A673 (cell line): Measurements from ENCODE around the gene AGER.

Experiments used
- EZH2 ChIP-seq: fragments of 200-600 bp; sonication (generic); IDR thresholded peaks from 2 replicates; pipeline ENCODE4 v1.6.1; 2017; ENCODE audit warnings: borderline replicate concordance, low read depth, mild to moderate bottlenecking, mixed read lengths, antibody characterized with exemption, low read length; ENCODE audit not compliant: poor library complexity, severe bottlenecking
- TF ChIP-seq, protein P1 (sequence below): fragments of 300-800, 200-600 bp; sonication (generic); conservative IDR thresholded peaks from 2 replicates; pipeline ENCODE4 v1.5.1; 2017; ENCODE audit warnings: low read depth, mild to moderate bottlenecking, antibody characterized with exemption, low read length, moderate library complexity, mixed read lengths

DNA sequence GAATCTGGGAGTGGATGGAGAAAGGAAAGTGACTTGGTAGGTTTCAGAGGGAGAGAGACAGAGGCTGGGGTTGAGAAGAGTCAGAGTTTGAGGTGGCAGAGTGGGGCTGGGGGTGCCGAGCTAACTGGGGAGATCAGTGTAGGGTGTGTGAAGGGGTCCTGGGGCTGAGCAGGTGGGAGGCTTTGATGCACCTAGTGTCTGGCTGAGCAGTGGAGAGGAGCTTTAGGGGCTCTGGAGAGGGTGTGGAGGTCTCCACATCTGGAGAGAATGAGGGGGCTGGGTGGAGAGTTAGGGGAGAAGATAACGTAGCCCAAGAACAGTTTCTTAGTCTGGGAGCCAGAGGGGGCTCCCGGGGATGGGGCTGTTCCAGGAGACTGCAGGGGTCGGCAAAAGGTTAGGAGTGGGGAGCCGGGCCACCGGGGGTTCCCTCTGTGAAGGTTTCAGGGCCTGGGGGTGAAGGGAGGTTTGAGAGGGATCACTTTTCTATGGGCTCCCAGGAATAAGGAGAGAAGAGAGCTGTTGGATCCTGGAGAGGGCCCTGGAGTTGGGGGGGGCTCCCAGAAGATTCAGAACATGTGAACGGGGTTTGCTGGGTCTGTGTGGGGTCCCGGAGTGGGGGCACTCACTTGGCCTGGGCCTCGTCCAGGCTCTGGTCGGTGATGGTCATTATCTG is 5.2 kb upstream of the AGER start:
- TF ChIP-seq, protein P1, sequence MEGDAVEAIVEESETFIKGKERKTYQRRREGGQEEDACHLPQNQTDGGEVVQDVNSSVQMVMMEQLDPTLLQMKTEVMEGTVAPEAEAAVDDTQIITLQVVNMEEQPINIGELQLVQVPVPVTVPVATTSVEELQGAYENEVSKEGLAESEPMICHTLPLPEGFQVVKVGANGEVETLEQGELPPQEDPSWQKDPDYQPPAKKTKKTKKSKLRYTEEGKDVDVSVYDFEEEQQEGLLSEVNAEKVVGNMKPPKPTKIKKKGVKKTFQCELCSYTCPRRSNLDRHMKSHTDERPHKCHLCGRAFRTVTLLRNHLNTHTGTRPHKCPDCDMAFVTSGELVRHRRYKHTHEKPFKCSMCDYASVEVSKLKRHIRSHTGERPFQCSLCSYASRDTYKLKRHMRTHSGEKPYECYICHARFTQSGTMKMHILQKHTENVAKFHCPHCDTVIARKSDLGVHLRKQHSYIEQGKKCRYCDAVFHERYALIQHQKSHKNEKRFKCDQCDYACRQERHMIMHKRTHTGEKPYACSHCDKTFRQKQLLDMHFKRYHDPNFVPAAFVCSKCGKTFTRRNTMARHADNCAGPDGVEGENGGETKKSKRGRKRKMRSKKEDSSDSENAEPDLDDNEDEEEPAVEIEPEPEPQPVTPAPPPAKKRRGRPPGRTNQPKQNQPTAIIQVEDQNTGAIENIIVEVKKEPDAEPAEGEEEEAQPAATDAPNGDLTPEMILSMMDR = no peak
- TF ChIP-seq EZH2 = no peak
